GM12864 (cell line): ENCODE data around the gene RPS16.

Source experiments
- DNase-seq: peaks from one replicate; pipeline ENCODE4 v3.0.0-alpha.2; 2011; ENCODE audit warnings: low read depth
- H3K4me3 ChIP-seq: 2 replicates; pipeline ENCODE4 v1.5.1; 2011; ENCODE audit warnings: mild to moderate bottlenecking, low read depth, low read length, control low read depth
- TF ChIP-seq, protein P1 (sequence below): IDR thresholded peaks from 2 replicates; pipeline ENCODE4 v1.5.1; 2011; ENCODE audit warnings: low read depth, mild to moderate bottlenecking, moderate library complexity, low read length, control low read depth, inconsistent platforms; ENCODE audit errors: missing control alignments

The RPS16 gene

DNA sequence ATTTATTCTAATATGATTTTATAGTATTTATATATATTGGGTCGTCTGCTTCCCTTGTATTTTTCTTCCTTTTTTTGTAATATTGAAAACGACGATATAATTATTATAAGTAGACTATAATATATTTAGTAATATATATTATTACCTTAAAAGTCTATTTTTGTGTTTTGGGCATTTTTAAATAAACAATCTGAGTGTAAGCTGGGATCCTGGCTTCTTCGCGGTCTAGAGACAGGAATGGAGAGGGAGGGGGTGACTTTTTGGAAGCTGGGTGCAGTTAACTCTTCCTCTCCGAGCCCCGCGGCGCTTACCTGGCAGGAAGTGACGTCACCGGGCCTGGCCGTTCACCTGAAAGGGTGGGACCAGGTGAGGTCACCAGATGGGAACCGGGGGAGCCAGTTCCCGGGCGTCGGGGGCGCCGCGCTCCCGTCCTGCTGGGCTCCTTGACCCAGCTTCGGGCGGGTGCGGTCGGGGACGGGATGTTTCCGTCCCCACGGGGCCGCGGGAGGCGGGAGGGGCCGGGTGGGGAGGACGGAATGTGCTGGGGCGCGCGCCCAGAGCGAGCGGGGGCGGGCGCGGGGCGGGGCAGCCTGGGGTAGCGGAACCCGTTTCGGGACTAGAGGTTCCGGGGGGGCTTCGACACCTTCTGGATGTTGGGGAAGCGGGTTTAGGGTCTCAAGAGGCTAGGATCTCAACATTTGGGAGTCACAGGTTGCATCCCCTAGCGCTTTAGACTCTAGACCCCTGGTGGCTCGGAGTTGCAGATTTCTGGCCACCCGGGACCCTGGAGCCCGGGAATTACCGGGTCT is 26.3 kb downstream of the RPS16 start:
- peak overlapping the region; percentile 98 for H3K4me3 ChIP-seq
- DNase-seq = no peak
- TF ChIP-seq, protein P1, sequence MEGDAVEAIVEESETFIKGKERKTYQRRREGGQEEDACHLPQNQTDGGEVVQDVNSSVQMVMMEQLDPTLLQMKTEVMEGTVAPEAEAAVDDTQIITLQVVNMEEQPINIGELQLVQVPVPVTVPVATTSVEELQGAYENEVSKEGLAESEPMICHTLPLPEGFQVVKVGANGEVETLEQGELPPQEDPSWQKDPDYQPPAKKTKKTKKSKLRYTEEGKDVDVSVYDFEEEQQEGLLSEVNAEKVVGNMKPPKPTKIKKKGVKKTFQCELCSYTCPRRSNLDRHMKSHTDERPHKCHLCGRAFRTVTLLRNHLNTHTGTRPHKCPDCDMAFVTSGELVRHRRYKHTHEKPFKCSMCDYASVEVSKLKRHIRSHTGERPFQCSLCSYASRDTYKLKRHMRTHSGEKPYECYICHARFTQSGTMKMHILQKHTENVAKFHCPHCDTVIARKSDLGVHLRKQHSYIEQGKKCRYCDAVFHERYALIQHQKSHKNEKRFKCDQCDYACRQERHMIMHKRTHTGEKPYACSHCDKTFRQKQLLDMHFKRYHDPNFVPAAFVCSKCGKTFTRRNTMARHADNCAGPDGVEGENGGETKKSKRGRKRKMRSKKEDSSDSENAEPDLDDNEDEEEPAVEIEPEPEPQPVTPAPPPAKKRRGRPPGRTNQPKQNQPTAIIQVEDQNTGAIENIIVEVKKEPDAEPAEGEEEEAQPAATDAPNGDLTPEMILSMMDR = no peak

DNA sequence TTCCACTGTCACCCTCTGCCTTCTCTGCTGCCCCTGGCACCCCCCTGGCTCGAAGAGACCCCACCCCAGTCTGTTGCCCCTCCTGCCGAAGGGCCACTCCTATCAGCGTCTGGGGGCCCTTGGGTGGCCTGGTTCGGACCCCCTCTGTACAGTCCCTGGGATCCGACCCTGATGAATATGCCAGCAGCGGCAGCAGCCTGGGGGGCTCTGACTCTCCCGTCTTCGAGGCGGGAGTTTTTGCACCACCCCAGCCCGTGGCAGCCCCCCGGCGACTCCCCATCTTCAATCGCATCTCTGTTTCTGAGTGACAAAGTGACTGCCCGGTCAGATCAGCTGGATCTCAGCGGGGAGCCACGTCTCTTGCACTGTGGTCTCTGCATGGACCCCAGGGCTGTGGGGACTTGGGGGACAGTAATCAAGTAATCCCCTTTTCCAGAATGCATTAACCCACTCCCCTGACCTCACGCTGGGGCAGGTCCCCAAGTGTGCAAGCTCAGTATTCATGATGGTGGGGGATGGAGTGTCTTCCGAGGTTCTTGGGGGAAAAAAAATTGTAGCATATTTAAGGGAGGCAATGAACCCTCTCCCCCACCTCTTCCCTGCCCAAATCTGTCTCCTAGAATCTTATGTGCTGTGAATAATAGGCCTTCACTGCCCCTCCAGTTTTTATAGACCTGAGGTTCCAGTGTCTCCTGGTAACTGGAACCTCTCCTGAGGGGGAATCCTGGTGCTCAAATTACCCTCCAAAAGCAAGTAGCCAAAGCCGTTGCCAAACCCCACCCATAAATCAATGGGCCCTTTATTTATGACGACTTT is 27.1 kb downstream of the RPS16 start:
- H3K4me3 ChIP-seq = peak overlapping the region; percentile 98
- no peak for DNase-seq
- TF ChIP-seq, protein P1 = no peak

GRCh38 chr19:39407660-39408391 is 27.9 kb downstream of the RPS16 start:
- peak overlapping the region; percentile 98 for H3K4me3 ChIP-seq
- TF ChIP-seq, protein P1 = no peak
- no peak for DNase-seq

GRCh38 chr19:39407410-39407659 is 28.4 kb downstream of the RPS16 start:
- H3K4me3 ChIP-seq = peak overlapping the region; percentile 98
- TF ChIP-seq, protein P1 = no peak
- DNase-seq = no peak

DNA sequence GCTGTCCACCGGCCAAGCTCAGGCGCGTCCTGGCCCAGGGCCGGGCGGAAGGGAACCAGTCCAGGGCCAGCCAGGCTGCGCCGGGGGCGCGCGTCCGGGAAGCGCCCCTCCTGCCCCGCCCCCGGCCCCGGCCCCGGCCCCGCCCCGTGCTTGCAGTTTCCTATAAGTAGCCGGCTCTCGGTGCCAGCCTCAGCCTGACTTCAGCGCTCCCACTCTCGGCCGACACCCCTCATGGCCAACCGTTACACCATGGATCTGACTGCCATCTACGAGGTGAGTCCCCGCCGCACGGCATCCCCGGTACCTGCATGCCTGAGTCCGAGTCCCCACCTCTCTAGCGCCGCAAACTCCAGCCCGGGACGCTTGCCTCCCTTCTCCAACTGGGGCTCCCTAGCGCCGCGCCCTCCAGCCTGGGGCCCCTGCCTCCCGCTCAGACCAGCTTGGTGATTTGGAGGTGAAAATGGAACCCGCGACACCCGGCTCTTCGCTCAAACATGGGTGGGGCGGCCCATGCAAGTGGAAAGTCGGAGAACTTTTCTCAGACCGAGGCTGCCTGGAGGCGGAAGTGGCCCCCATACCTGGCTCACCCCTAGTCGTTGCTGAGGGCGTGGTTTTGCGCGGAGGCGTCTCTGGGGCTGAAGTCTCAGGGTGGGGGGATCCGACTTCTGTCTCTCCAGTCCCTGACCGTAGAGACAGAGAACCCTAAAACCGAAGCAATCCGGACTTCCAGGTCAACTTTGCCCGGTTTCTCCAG is 28.9 kb downstream of the RPS16 start, which contains the start of gene ZFP36:
Gene ZFP36 (plus strand): TSS at position 192 of the 754 bp plus-strand sequence. CDS start 58 bp downstream, at position 250.
- DNase-seq = no peak
- peak within 1 kb of the TSS; percentile 98 for H3K4me3 ChIP-seq
- TF ChIP-seq, protein P1 = no peak

DNA sequence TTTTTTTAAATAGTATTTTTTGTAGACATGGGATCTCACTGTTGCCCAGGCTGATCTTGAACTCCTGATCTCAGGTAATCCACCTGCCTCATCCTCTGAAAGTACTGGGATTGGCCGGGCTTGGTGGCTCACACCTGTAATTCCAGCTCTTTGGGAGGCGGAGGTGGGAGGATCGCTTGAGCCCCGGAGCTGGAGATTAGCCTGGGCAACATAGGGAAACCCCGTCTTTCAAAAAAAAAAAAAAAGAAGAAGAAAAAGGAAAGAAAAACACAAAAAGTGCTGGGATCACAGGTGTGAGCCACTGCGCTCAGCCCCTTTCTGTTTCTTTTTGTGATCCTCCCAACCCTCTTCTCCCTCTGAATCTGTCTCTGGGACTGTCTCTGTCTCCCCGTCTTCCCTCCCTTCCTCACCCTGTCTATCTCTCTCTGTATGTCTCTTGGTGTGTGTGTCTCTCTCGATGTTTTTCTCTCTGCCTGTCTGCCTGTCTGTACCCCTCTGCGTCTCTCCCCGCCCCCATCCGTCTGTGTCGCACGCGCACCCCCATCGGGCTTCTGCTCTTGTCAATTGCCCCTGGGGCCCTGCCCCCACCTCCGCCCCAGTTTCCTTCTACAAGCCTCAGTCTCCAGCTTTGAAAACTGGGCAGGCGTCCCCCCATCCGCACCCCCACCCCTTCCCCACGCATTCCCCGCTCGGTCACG is 29.6 kb downstream of the RPS16 start:
- no peak for DNase-seq
- TF ChIP-seq, protein P1 = no peak
- peak overlapping the region; percentile 98 for H3K4me3 ChIP-seq
